ENCODE data around the gene CELF3. TPM values are rescaled to one million over a fixed set of nuclear protein-coding genes. Genes with fewer than 3 reads are reported as not detected.

CELF3 gene
- total RNA-seq, 1 experiment from 2014 or later: not detected

GRCh38 chr1:151762941-151763921, 46.6 kb upstream of the CELF3 start, which contains the start of gene MRPL9:
MRPL9 (minus strand) TSS chr1:151763496; CDS start chr1:151763479, 17 bp downstream.
- no peaks in the 10 kb centered on the region for H4K20me1 ChIP-seq (ENCODE audit: insufficient read depth)
- H3K4me1 ChIP-seq (replicated peaks; ENCODE audit: insufficient read depth): peaks cover 29% of the 10 kb centered on the region
- peak within 1 kb of the TSS; percentile 66 for H3K27ac ChIP-seq
- H3K4me3 ChIP-seq: peak within 1 kb of the TSS; percentile 83
- H3F3A ChIP-seq (ENCODE audit: insufficient read depth, low read depth): peaks cover 21% of the 10 kb centered on the region; the same call in 1 of the 2 replicates
- H3K36me3 ChIP-seq (ENCODE audit: low read depth): 0 out of 2 replicates have a peak, but pooled peaks cover 10% of the 10 kb centered on the region
- DNase-seq: peak; percentile 56 to 72
- ChIA-PET CTCF (interaction anchor here (0.6 to 0.7 kb wide), 2 partner anchors 29 to 158 kb away, joined by 3 read pairs; no protein-coding TSS in a partner anchor), POLR2A (ENCODE audit: unreplicated experiment) (interaction anchor here (0.6 to 0.8 kb wide), 5 partner anchors 26 to 481 kb away, joined by 3 to 8 read pairs (median 4); partner anchors contain the start of gene ZNF687)
- no peaks in the 10 kb centered on the region for H3K27me3 ChIP-seq (ENCODE audit: insufficient read depth, low read depth)
- TSS peak; percentile 92 for BruUV-seq (replicated peaks)
- no peaks in the 10 kb centered on the region for H3K9me2 ChIP-seq (ENCODE audit: insufficient read depth)
- no peaks in the 10 kb centered on the region for H3K9me3 ChIP-seq (ENCODE audit: insufficient read depth, low read depth)
- H2AFZ ChIP-seq: peak within 1 kb of the TSS; percentile 93
- TF ChIP-seq CTCF (conservative IDR thresholded peaks at IDR 0.05) (no peak), EZH2 (IDR thresholded peaks at IDR 0.05; ENCODE audit: low read depth) (no peak)
- H3K79me2 ChIP-seq (ENCODE audit: low read depth): 0 out of 2 replicates have a peak, but pooled peaks cover 10% of the 10 kb centered on the region
- H3K4me2 ChIP-seq: peak within 1 kb of the TSS; percentile 92
- intact Hi-C loops (cut with micrococcal nuclease; ENCODE audit: unreplicated experiment): loop anchor here (5.0 to 10.0 kb wide), 2 partner anchors 74 to 242 kb away; partner anchors contain the start of gene C2CD4D

- Histone ChIP-seq H3F3A (ENCODE audit: insufficient read depth, low read depth) (peaks cover 16% of the 10 kb centered on the region; the same call in 1 of the 2 replicates), H3K79me2 (ENCODE audit: low read depth) (0 out of 2 replicates have a peak, but pooled peaks cover 10% of the 10 kb centered on the region), H3K4me1 (replicated peaks; ENCODE audit: insufficient read depth) (peaks cover 19% of the 10 kb centered on the region), H3K36me3 (ENCODE audit: low read depth) (0 out of 2 replicates have a peak, but pooled peaks cover 10% of the 10 kb centered on the region), H4K20me1 (ENCODE audit: insufficient read depth) (no peaks in the 10 kb centered on the region), H3K9me2 (ENCODE audit: insufficient read depth) (no peaks in the 10 kb centered on the region), H3K9me3 (ENCODE audit: insufficient read depth, low read depth) (no peaks in the 10 kb centered on the region), H3K4me3 (no peak overlapping the region), H3K4me2 (no peak overlapping the region), H3K27me3 (ENCODE audit: insufficient read depth, low read depth) (no peaks in the 10 kb centered on the region), H2AFZ (no peak overlapping the region), H3K27ac (no peak overlapping the region)
- no peak for DNase-seq
- ChIA-PET CTCF (interaction anchor here (0.6 kb wide), 1 partner anchor 76 kb away, joined by 5 read pairs; no protein-coding TSS in a partner anchor), POLR2A (ENCODE audit: unreplicated experiment) (interaction anchor here (0.6 kb wide), 1 partner anchor 687 kb away, joined by 13 read pairs; no protein-coding TSS in a partner anchor)
- TF ChIP-seq EZH2 (IDR thresholded peaks at IDR 0.05; ENCODE audit: low read depth) (no peak), CTCF (conservative IDR thresholded peaks at IDR 0.05) (no peak)
- intact Hi-C loops (cut with micrococcal nuclease; ENCODE audit: unreplicated experiment): loop anchor here (5.0 to 10.0 kb wide), 2 partner anchors 77 to 244 kb away; partner anchors contain the start of gene C2CD4D
- no TSS peak for BruUV-seq (replicated peaks)
Observed at GRCh38 chr1:151760597-151761385, 44.2 kb upstream of the CELF3 start.

GRCh38 chr1:151759241-151759640, 42.6 kb upstream of the CELF3 start:
- no peak overlapping the region for H3K4me2 ChIP-seq
- no peaks in the 10 kb centered on the region for H3K9me2 ChIP-seq (ENCODE audit: insufficient read depth)
- H4K20me1 ChIP-seq (ENCODE audit: insufficient read depth): no peaks in the 10 kb centered on the region
- H3K4me3 ChIP-seq: no peak overlapping the region
- TF ChIP-seq CTCF (conservative IDR thresholded peaks at IDR 0.05) (no peak), EZH2 (IDR thresholded peaks at IDR 0.05; ENCODE audit: low read depth) (no peak)
- no peak for DNase-seq
- BruUV-seq (replicated peaks): no TSS peak
- no peak overlapping the region for H2AFZ ChIP-seq
- CTCF ChIA-PET: no interaction called here
- 0 out of 2 replicates have a peak, but pooled peaks cover 7% of the 10 kb centered on the region for H3K79me2 ChIP-seq (ENCODE audit: low read depth)
- H3K9me3 ChIP-seq (ENCODE audit: insufficient read depth, low read depth): no peaks in the 10 kb centered on the region
- H3K27me3 ChIP-seq (ENCODE audit: insufficient read depth, low read depth): no peaks in the 10 kb centered on the region
- H3F3A ChIP-seq (ENCODE audit: insufficient read depth, low read depth): peaks cover 16% of the 10 kb centered on the region; the same call in 1 of the 2 replicates
- no peak overlapping the region for H3K27ac ChIP-seq
- peaks cover 8% of the 10 kb centered on the region for H3K4me1 ChIP-seq (replicated peaks; ENCODE audit: insufficient read depth)
- POLR2A ChIA-PET (ENCODE audit: unreplicated experiment): no interaction called here
- 0 out of 2 replicates have a peak, but pooled peaks cover 10% of the 10 kb centered on the region for H3K36me3 ChIP-seq (ENCODE audit: low read depth)
- intact Hi-C loops (cut with micrococcal nuclease; ENCODE audit: unreplicated experiment): no loop called here

All from PC-9 (cell line).